Esophagus muscularis mucosa (tissue), 4 donors: Measurements from ENCODE around the gene MB21D2. TPM values are rescaled to one million over a fixed set of nuclear protein-coding genes. Genes with fewer than 3 reads are reported as not detected.

ENCODE experiments used
- DNase-seq: peaks from one replicate; pipeline ENCODE4 v3.0.0-alpha.2; 2017; ENCODE audit errors: extremely low spot score
- H3K27ac ChIP-seq, 4 donors: fragments of 200-600 bp; sonication (generic); replicated peaks in 1 of 4; 1 replicate in 3 of 4; 2 replicates in 1 of 4; pipeline ENCODE4 v1.5.1; 2016 to 2019; ENCODE audit warnings: mild to moderate bottlenecking in 1 of 4
- H3K27me3 ChIP-seq, 4 donors: fragments of 200-600 bp; sonication (generic); one replicate each; pipeline versions ENCODE4 v1.5.1 to v1.6.0; 2016 to 2019
- H3K36me3 ChIP-seq, 4 donors: fragments of 200-600 bp; sonication (generic); one replicate each; pipeline ENCODE4 v1.5.1; 2016 to 2019
- H3K4me1 ChIP-seq, 4 donors: fragments of 200-600 bp; sonication (generic); one replicate each; pipeline ENCODE4 v1.5.1; 2016 to 2019
- H3K4me3 ChIP-seq, 4 donors: fragments of 200-600 bp; sonication (generic); 1 replicate in 2 of 4; 2 replicates in 2 of 4; pipeline ENCODE4 v1.5.1; 2016 to 2019; ENCODE audit warnings: mild to moderate bottlenecking in 4 of 4, moderate library complexity in 1 of 4
- H3K9me3 ChIP-seq, 4 donors: fragments of 200-600 bp; sonication (generic); 1 replicate in 3 of 4; 2 replicates in 1 of 4; pipeline ENCODE4 v1.5.1; 2016 to 2019
- EP300 ChIP-seq: sonication (generic); formaldehyde crosslinking; IDR thresholded peaks from one replicate; pipeline ENCODE4 v1.6.1; 2017; ENCODE audit warnings: antibody characterized with exemption
- POLR2A ChIP-seq: fragments of 450-650 bp; IDR thresholded peaks from one replicate; pipeline ENCODE4 v1.6.1; 2017; ENCODE audit warnings: antibody characterized with exemption, moderate library complexity, mild to moderate bottlenecking, low read depth
- POLR2AphosphoS5 ChIP-seq, 2 donors: sonication (generic); formaldehyde crosslinking; IDR thresholded peaks; one replicate each; pipeline ENCODE4 v1.6.1; 2017; ENCODE audit warnings: antibody characterized with exemption in 2 of 2
- WGBS: methylation state at CpG from one replicate; pipeline ENCODE4 v1.1.5; 2018; 5-methylcytosine and 5-hydroxymethylcytosine counted together
- intact Hi-C: fragments of 100-400 bp; cut with DNase I; formaldehyde crosslinking; loops from one replicate; pipeline ENCODE4 v1.15.1; 2023
- total RNA-seq, 4 donors: library from RNA; depleted of rRNA; stranded (reverse); fragments of >200 nt; gene quantifications; one replicate each; pipeline versions ENCODE4 v1.1.0 to v1.2.1, GENCODE V29; 2016
- TF ChIP-seq, protein P1 (sequence below), 3 experiments: fragments of 200-600 bp in 2 of 3; fragments of 450-650 bp in 1 of 3; sonication (generic) in 2 of 3; IDR thresholded peaks; one replicate each; pipeline ENCODE4 v1.5.1; 2017 to 2019; ENCODE audit warnings: antibody characterized with exemption in 3 of 3, mild to moderate bottlenecking in 2 of 3, moderate library complexity in 1 of 3

The MB21D2 gene
- total RNA-seq, 4 donors from 2014 or later = 5.4 to 11.5 (median 8.2) TPM

- no peaks in the 10 kb centered on the region for H3K36me3 ChIP-seq
- no peak overlapping the region for H3K27ac ChIP-seq
- intact Hi-C loops = loop anchor here (5.0 kb wide), 2 partner anchors 83 to 127 kb away; no protein-coding TSS in a partner anchor
- peaks cover 20 to 55% (median 45%) of the 10 kb centered on the region in 4 donors for H3K4me1 ChIP-seq
- WGBS = 65% methylated on average over 2 of the region's 2 CpGs
- H3K27me3 ChIP-seq = no peaks in the 10 kb centered on the region
- no peak overlapping the region for H3K4me3 ChIP-seq
- no peak for DNase-seq
- TF ChIP-seq POLR2AphosphoS5 (IDR thresholded peaks at IDR 0.05) = no peak
- no peak for TF ChIP-seq EP300
- TF ChIP-seq POLR2A = no peak
- no peaks in the 10 kb centered on the region for H3K9me3 ChIP-seq
Observed at GRCh38 chr3:192914848-192915247, 2.8 kb downstream of the MB21D2 start.

- TF ChIP-seq POLR2AphosphoS5 (IDR thresholded peaks at IDR 0.05) = no peak
- no peak for TF ChIP-seq POLR2A
- TF ChIP-seq, protein P1, sequence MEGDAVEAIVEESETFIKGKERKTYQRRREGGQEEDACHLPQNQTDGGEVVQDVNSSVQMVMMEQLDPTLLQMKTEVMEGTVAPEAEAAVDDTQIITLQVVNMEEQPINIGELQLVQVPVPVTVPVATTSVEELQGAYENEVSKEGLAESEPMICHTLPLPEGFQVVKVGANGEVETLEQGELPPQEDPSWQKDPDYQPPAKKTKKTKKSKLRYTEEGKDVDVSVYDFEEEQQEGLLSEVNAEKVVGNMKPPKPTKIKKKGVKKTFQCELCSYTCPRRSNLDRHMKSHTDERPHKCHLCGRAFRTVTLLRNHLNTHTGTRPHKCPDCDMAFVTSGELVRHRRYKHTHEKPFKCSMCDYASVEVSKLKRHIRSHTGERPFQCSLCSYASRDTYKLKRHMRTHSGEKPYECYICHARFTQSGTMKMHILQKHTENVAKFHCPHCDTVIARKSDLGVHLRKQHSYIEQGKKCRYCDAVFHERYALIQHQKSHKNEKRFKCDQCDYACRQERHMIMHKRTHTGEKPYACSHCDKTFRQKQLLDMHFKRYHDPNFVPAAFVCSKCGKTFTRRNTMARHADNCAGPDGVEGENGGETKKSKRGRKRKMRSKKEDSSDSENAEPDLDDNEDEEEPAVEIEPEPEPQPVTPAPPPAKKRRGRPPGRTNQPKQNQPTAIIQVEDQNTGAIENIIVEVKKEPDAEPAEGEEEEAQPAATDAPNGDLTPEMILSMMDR (IDR thresholded peaks at IDR 0.05) = no peak
- TF ChIP-seq EP300 = no peak
- intact Hi-C loops = no loop called here
- WGBS = 94% methylated on average over 4 of the region's 4 CpGs
Observed at GRCh38 chr3:192913540-192913939, 4.1 kb downstream of the MB21D2 start.

DNA sequence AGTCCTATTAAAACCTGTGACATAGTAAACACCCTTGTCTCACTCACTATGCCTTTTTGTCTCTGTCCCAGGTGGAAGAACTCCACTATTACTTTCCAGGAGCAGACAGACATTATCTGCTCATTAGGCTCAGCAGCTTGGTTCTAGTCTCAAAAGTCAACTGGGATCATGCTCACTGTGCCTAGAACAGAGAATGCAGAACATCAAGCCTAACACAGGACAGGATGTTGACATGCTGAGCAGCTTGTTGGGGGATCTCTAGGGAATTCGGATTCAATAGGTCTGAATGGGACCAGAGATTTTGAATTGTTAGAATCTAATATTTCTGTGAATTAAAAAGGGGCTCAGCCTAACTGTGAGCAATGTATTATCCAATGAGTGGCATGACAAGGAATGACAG, 6.4 kb downstream of the MB21D2 start:
- H3K27ac ChIP-seq = no peak overlapping the region
- TF ChIP-seq EP300 = no peak
- no peak for TF ChIP-seq POLR2AphosphoS5 (IDR thresholded peaks at IDR 0.05)
- TF ChIP-seq, protein P1 (IDR thresholded peaks at IDR 0.05) = no peak
- TF ChIP-seq POLR2A = no peak
- H3K9me3 ChIP-seq = no peaks in the 10 kb centered on the region
- no peaks in the 10 kb centered on the region for H3K27me3 ChIP-seq
- intact Hi-C loops = no loop called here
- 93% methylated on average over 1 of the region's 1 CpG for WGBS
- no peak overlapping the region for H3K4me3 ChIP-seq
- no peaks in the 10 kb centered on the region for H3K36me3 ChIP-seq
- H3K4me1 ChIP-seq = peaks cover 22 to 52% (median 44%) of the 10 kb centered on the region in 4 donors
- no peak for DNase-seq

More at GRCh38 chr3:192913540-192913939, 4.1 kb downstream of the MB21D2 start:
- Histone ChIP-seq H3K27ac (no peak overlapping the region), H3K9me3 (no peaks in the 10 kb centered on the region), H3K27me3 (no peaks in the 10 kb centered on the region), H3K4me1 (peaks cover 16 to 46% (median 39%) of the 10 kb centered on the region in 4 donors), H3K36me3 (no peaks in the 10 kb centered on the region), H3K4me3 (no peak overlapping the region)
- no peak for DNase-seq

DNA sequence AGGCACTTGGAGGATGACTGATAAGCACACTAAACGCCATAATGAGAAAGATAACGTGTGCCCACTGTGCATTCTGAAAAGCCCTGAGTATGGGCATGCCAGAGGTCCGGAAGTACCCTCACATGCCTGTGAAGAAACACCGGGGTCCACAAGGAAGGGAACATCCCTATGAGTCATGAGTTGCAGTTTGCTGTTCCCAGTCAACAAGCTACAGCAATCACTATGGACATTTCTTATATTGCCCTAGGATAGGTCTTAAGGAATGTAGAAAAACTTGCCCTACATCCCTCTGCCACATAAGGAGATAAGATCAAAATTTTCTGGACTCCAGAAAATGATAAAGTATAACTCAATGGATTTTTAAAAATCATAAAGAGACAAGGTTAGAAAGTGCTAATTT, 9.9 kb downstream of the MB21D2 start:
- Histone ChIP-seq H3K4me1 (peaks cover 8 to 29% (median 22%) of the 10 kb centered on the region in 4 donors), H3K27ac (no peak overlapping the region)
- intact Hi-C loops = no loop called here

DNA sequence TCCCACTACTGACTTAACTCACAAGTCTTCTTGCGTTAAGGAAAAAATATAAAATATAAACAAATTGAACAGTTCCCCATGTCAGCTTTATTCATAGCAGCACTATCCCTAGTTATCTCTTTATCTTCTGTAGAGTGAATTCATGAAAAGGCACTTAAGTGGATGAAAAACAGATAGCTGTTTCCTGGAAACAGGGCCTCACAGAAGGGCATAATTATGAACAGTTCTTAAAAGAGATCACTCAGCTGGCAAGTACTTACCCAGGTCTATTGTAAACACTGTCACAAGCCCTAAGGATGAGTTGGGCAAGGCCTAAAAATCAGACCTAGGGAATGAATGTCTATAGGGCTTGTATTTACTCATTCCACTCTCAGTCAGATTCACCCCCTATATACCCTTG, 10.7 kb downstream of the MB21D2 start:
- H3K27ac ChIP-seq = no peak overlapping the region
- no peaks in the 10 kb centered on the region for H3K36me3 ChIP-seq
- no peak for TF ChIP-seq POLR2A
- TF ChIP-seq POLR2AphosphoS5 (IDR thresholded peaks at IDR 0.05) = no peak
- TF ChIP-seq, protein P1 (IDR thresholded peaks at IDR 0.05) = no peak
- no peak for TF ChIP-seq EP300

More for the DNA sequence above, 9.9 kb downstream of the MB21D2 start:
- H3K36me3 ChIP-seq = no peaks in the 10 kb centered on the region
- TF ChIP-seq POLR2A = no peak
- TF ChIP-seq POLR2AphosphoS5 (IDR thresholded peaks at IDR 0.05) = no peak
- TF ChIP-seq EP300 = no peak
- TF ChIP-seq, protein P1 (IDR thresholded peaks at IDR 0.05) = no peak
- no peaks in the 10 kb centered on the region for H3K27me3 ChIP-seq
- no peak for DNase-seq
- WGBS = 89% methylated on average over 4 of the region's 4 CpGs
- H3K9me3 ChIP-seq = no peaks in the 10 kb centered on the region
- no peak overlapping the region for H3K4me3 ChIP-seq

More for the DNA sequence above, 10.7 kb downstream of the MB21D2 start:
- DNase-seq = no peak
- Histone ChIP-seq H3K27me3 (no peaks in the 10 kb centered on the region), H3K4me1 (peaks cover 8 to 29% (median 18%) of the 10 kb centered on the region in 4 donors), H3K9me3 (no peaks in the 10 kb centered on the region), H3K4me3 (no peak overlapping the region)
- 48% methylated on average over 1 of the region's 1 CpG for WGBS
- intact Hi-C loops = no loop called here
